RWPE2 (cell line): Measurements from ENCODE around the gene RAPGEF2.
"Not testable (repeated sequence)": the region's sequence is repeated elsewhere in the genome, so short reads cannot be mapped to it uniquely, and the experiment has no call there.

Experiments
- ATAC-seq: fragments of 200-7000 bp; cut with Tn5 transposase; 3 replicates; pipeline ENCODE4 v1.9.1; 2021; ENCODE audit warnings: low read depth
- DNase-seq: peaks from one replicate; pipeline ENCODE4 v3.0.0-alpha.2; 2020; ENCODE audit warnings: low spot score
- H3K27ac ChIP-seq: fragments of 450-650 bp; 2 replicates; pipeline ENCODE4 v1.5.1; 2017; ENCODE audit warnings: mild to moderate bottlenecking; ENCODE audit not compliant: poor library complexity, severe bottlenecking
- H3K27me3 ChIP-seq: fragments of 250-450 bp; sonication (Bioruptor Pico); 2 replicates; pipeline ENCODE4 v1.5.1; 2021; ENCODE audit warnings: mild to moderate bottlenecking, moderate library complexity; ENCODE audit not compliant: insufficient read depth, poor library complexity, severe bottlenecking
- H3K36me3 ChIP-seq: fragments of 250-450 bp; sonication (Bioruptor Pico); 2 replicates; pipeline ENCODE4 v1.5.1; 2020; ENCODE audit warnings: low read depth, mild to moderate bottlenecking, moderate library complexity
- H3K4me1 ChIP-seq: fragments of 250-450 bp; sonication (Bioruptor Pico); 2 replicates; pipeline ENCODE4 v1.5.1; 2021; ENCODE audit warnings: mild to moderate bottlenecking, moderate library complexity; ENCODE audit not compliant: insufficient read depth, poor library complexity, severe bottlenecking
- H3K4me3 ChIP-seq: fragments of 250-450 bp; sonication (Bioruptor Pico); 2 replicates; pipeline ENCODE4 v1.5.1; 2021; ENCODE audit warnings: mild to moderate bottlenecking, moderate library complexity; ENCODE audit not compliant: severe bottlenecking
- H3K9me3 ChIP-seq: fragments of 250-450 bp; sonication (Bioruptor Pico); 2 replicates; pipeline ENCODE4 v1.5.1; 2021; ENCODE audit warnings: mild to moderate bottlenecking, moderate library complexity; ENCODE audit not compliant: severe bottlenecking
- CTCF ChIP-seq: fragments of 450-650 bp; IDR thresholded peaks from one replicate; pipeline ENCODE4 v1.5.1; 2017; ENCODE audit warnings: mild to moderate bottlenecking, moderate library complexity; ENCODE audit not compliant: poor library complexity, severe bottlenecking

RAPGEF2 gene

GRCh38 chr4:159312236-159312635, 209.4 kb downstream of the RAPGEF2 start:
- H3K9me3 ChIP-seq, result no peaks in the 10 kb centered on the region
- DNase-seq, result no peak
- peaks cover 5% of the 10 kb centered on the region for H3K4me1 ChIP-seq
- no peaks in the 10 kb centered on the region for H3K27me3 ChIP-seq
- no peak overlapping the region for H3K4me3 ChIP-seq
- no peak for ATAC-seq
- no peak overlapping the region for H3K27ac ChIP-seq
- TF ChIP-seq CTCF, result no peak
- no peaks in the 10 kb centered on the region; the same call in 1 of the 2 replicates for H3K36me3 ChIP-seq

GRCh38 chr4:159315879-159316278, 213.0 kb downstream of the RAPGEF2 start:
- peak; percentile 58 for TF ChIP-seq CTCF
- H3K4me3 ChIP-seq, H3K9me3 ChIP-seq, DNase-seq, H3K36me3 ChIP-seq, H3K27me3 ChIP-seq, ATAC-seq, H3K27ac ChIP-seq, H3K4me1 ChIP-seq: not testable (repeated sequence)

GRCh38 chr4:159317203-159317602, 214.3 kb downstream of the RAPGEF2 start:
- Histone ChIP-seq H3K4me1 (no peaks in the 10 kb centered on the region), H3K27me3 (no peaks in the 10 kb centered on the region), H3K27ac (no peak overlapping the region), H3K9me3 (no peaks in the 10 kb centered on the region), H3K36me3 (peaks cover 4% of the 10 kb centered on the region), H3K4me3 (no peak overlapping the region)
- no peak for TF ChIP-seq CTCF
- DNase-seq (no peak), ATAC-seq (no peak)

GRCh38 chr4:159319027-159319426, 216.1 kb downstream of the RAPGEF2 start:
- Histone ChIP-seq H3K4me3 (no peak overlapping the region), H3K27me3 (no peaks in the 10 kb centered on the region), H3K36me3 (peaks cover 16% of the 10 kb centered on the region), H3K4me1 (no peaks in the 10 kb centered on the region), H3K27ac (no peak overlapping the region), H3K9me3 (no peaks in the 10 kb centered on the region)
- ATAC-seq, result no peak
- DNase-seq, result no peak
- no peak for TF ChIP-seq CTCF

GRCh38 chr4:159326480-159326879, 223.6 kb downstream of the RAPGEF2 start:
- no peak overlapping the region for H3K4me3 ChIP-seq
- peaks cover 38% of the 10 kb centered on the region for H3K36me3 ChIP-seq
- no peak for TF ChIP-seq CTCF
- ATAC-seq (no peak), DNase-seq (no peak)
- no peak overlapping the region for H3K27ac ChIP-seq
- H3K9me3 ChIP-seq, result no peaks in the 10 kb centered on the region
- no peaks in the 10 kb centered on the region for H3K4me1 ChIP-seq
- no peaks in the 10 kb centered on the region for H3K27me3 ChIP-seq
